ENCODE measurements around the gene NUBPL. TPM values are rescaled to one million over a fixed set of nuclear protein-coding genes. Genes with fewer than 3 reads are reported as not detected.
"Not testable (repeated sequence)": the region's sequence is repeated elsewhere in the genome, so short reads cannot be mapped to it uniquely, and the experiment has no call there.

The NUBPL gene
- total RNA-seq, 2 experiments from 2014 or later: 5.8 to 9.4 TPM

- DNase-seq (no peak), ATAC-seq (ENCODE audit: low read depth) (no peak)
- Mint-ChIP-seq H3K4me3 (no peak overlapping the region), H3K4me1 (no peaks in the 10 kb centered on the region), H3K9me3 (peaks cover 26% of the 10 kb centered on the region), H3K36me3 (peaks cover 6% of the 10 kb centered on the region), H3K27ac (no peak overlapping the region), H3K27me3 (no peaks in the 10 kb centered on the region)
- POLR2A ChIA-PET: no interaction called here
Measured at GRCh38 chr14:31749275-31749674, 188.1 kb downstream of the NUBPL start.

- DNase-seq; H3K36me3 Mint-ChIP-seq; H3K4me3 Mint-ChIP-seq; H3K27ac Mint-ChIP-seq; POLR2A ChIA-PET; H3K27me3 Mint-ChIP-seq; H3K4me1 Mint-ChIP-seq; ATAC-seq (ENCODE audit: low read depth): not testable (repeated sequence)
- H3K9me3 Mint-ChIP-seq: peaks cover 25% of the 10 kb centered on the region
Measured at GRCh38 chr14:31751047-31751446, 189.8 kb downstream of the NUBPL start.

- Mint-ChIP-seq H3K4me3 (no peak overlapping the region), H3K4me1 (no peaks in the 10 kb centered on the region), H3K36me3 (peaks cover 4% of the 10 kb centered on the region), H3K27ac (no peak overlapping the region), H3K27me3 (no peaks in the 10 kb centered on the region), H3K9me3 (peaks cover 23% of the 10 kb centered on the region)
- ATAC-seq (ENCODE audit: low read depth) (no peak), DNase-seq (no peak)
- POLR2A ChIA-PET: no interaction called here
Measured at GRCh38 chr14:31752867-31753661, 191.9 kb downstream of the NUBPL start.

GRCh38 chr14:31758941-31759340 is 197.7 kb downstream of the NUBPL start:
- POLR2A ChIA-PET: no interaction called here

GRCh38 chr14:31760277-31760676 is 199.1 kb downstream of the NUBPL start:
- no peaks in the 10 kb centered on the region for H3K27me3 Mint-ChIP-seq
- no peak for ATAC-seq (ENCODE audit: low read depth)
- DNase-seq: no peak
- POLR2A ChIA-PET: no interaction called here
- H3K36me3 Mint-ChIP-seq: no peaks in the 10 kb centered on the region
- no peak overlapping the region for H3K27ac Mint-ChIP-seq
- no peaks in the 10 kb centered on the region for H3K4me1 Mint-ChIP-seq
- H3K4me3 Mint-ChIP-seq: no peak overlapping the region
- peaks cover 6% of the 10 kb centered on the region for H3K9me3 Mint-ChIP-seq

More at GRCh38 chr14:31758941-31759340, 197.7 kb downstream of the NUBPL start:
- Mint-ChIP-seq H3K36me3 (peaks cover 2% of the 10 kb centered on the region), H3K9me3 (peaks cover 11% of the 10 kb centered on the region), H3K4me3 (no peak overlapping the region), H3K27me3 (no peaks in the 10 kb centered on the region), H3K27ac (no peak overlapping the region), H3K4me1 (no peaks in the 10 kb centered on the region)
- no peak for DNase-seq
- ATAC-seq (ENCODE audit: low read depth): no peak

GRCh38 chr14:31761325-31761724 is 200.1 kb downstream of the NUBPL start:
- peaks cover 5% of the 10 kb centered on the region for H3K9me3 Mint-ChIP-seq

GRCh38 chr14:31763041-31763440 is 201.8 kb downstream of the NUBPL start:
- DNase-seq (no peak), ATAC-seq (ENCODE audit: low read depth) (no peak)
- POLR2A ChIA-PET: no interaction called here
- Mint-ChIP-seq H3K4me1 (no peaks in the 10 kb centered on the region), H3K36me3 (no peaks in the 10 kb centered on the region), H3K9me3 (no peaks in the 10 kb centered on the region), H3K4me3 (no peak overlapping the region), H3K27me3 (no peaks in the 10 kb centered on the region), H3K27ac (no peak overlapping the region)

More at GRCh38 chr14:31761325-31761724, 200.1 kb downstream of the NUBPL start:
- no peak overlapping the region for H3K4me3 Mint-ChIP-seq
- no peak overlapping the region for H3K27ac Mint-ChIP-seq
- no peaks in the 10 kb centered on the region for H3K4me1 Mint-ChIP-seq
- ATAC-seq (ENCODE audit: low read depth) (no peak), DNase-seq (no peak)
- H3K27me3 Mint-ChIP-seq: no peaks in the 10 kb centered on the region
- no peaks in the 10 kb centered on the region for H3K36me3 Mint-ChIP-seq
- POLR2A ChIA-PET: no interaction called here

- Mint-ChIP-seq H3K4me1 (no peaks in the 10 kb centered on the region), H3K9me3 (no peaks in the 10 kb centered on the region), H3K36me3 (no peaks in the 10 kb centered on the region), H3K27me3 (no peaks in the 10 kb centered on the region), H3K27ac (no peak overlapping the region), H3K4me3 (no peak overlapping the region)
- POLR2A ChIA-PET: no interaction called here
- no peak for ATAC-seq (ENCODE audit: low read depth)
- no peak for DNase-seq
Measured at GRCh38 chr14:31766315-31766892, 205.2 kb downstream of the NUBPL start.

- DNase-seq: no peak
- no peak for ATAC-seq (ENCODE audit: low read depth)
- Mint-ChIP-seq H3K27me3 (no peaks in the 10 kb centered on the region), H3K27ac (no peak overlapping the region), H3K36me3 (no peaks in the 10 kb centered on the region), H3K4me1 (no peaks in the 10 kb centered on the region), H3K4me3 (no peak overlapping the region), H3K9me3 (no peaks in the 10 kb centered on the region)
- POLR2A ChIA-PET: no interaction called here
Measured at GRCh38 chr14:31768355-31768754, 207.2 kb downstream of the NUBPL start.

GRCh38 chr14:31770271-31770670 is 209.1 kb downstream of the NUBPL start:
- no peak overlapping the region for H3K4me3 Mint-ChIP-seq
- POLR2A ChIA-PET: no interaction called here
- ATAC-seq (ENCODE audit: low read depth) (no peak), DNase-seq (no peak)
- H3K36me3 Mint-ChIP-seq: no peaks in the 10 kb centered on the region
- no peaks in the 10 kb centered on the region for H3K4me1 Mint-ChIP-seq
- H3K27ac Mint-ChIP-seq: no peak overlapping the region
- no peaks in the 10 kb centered on the region for H3K9me3 Mint-ChIP-seq
- no peaks in the 10 kb centered on the region for H3K27me3 Mint-ChIP-seq

- ATAC-seq (ENCODE audit: low read depth): no peak
- H3K4me1 Mint-ChIP-seq: no peaks in the 10 kb centered on the region
- H3K36me3 Mint-ChIP-seq: no peaks in the 10 kb centered on the region
- H3K4me3 Mint-ChIP-seq: no peak overlapping the region
- H3K27me3 Mint-ChIP-seq: no peaks in the 10 kb centered on the region
- no peaks in the 10 kb centered on the region for H3K9me3 Mint-ChIP-seq
- POLR2A ChIA-PET: no interaction called here
- no peak overlapping the region for H3K27ac Mint-ChIP-seq
- no peak for DNase-seq
Measured at GRCh38 chr14:31774567-31774966, 213.4 kb downstream of the NUBPL start.

GRCh38 chr14:31777312-31777711 is 216.1 kb downstream of the NUBPL start:
- no peaks in the 10 kb centered on the region for H3K27me3 Mint-ChIP-seq
- POLR2A ChIA-PET: no interaction called here

GRCh38 chr14:31781578-31781977 is 220.4 kb downstream of the NUBPL start:
- ATAC-seq (ENCODE audit: low read depth): no peak
- H3K27ac Mint-ChIP-seq: no peak overlapping the region
- no peak overlapping the region for H3K4me3 Mint-ChIP-seq
- H3K4me1 Mint-ChIP-seq: no peaks in the 10 kb centered on the region
- peaks cover 3% of the 10 kb centered on the region for H3K9me3 Mint-ChIP-seq
- H3K27me3 Mint-ChIP-seq: no peaks in the 10 kb centered on the region
- no peaks in the 10 kb centered on the region for H3K36me3 Mint-ChIP-seq
- DNase-seq: no peak
- POLR2A ChIA-PET: no interaction called here

More at GRCh38 chr14:31777312-31777711, 216.1 kb downstream of the NUBPL start:
- ATAC-seq (ENCODE audit: low read depth) (no peak), DNase-seq (no peak)
- Mint-ChIP-seq H3K4me3 (no peak overlapping the region), H3K9me3 (peaks cover 3% of the 10 kb centered on the region), H3K36me3 (no peaks in the 10 kb centered on the region), H3K27ac (no peak overlapping the region), H3K4me1 (no peaks in the 10 kb centered on the region)

- H3K36me3 Mint-ChIP-seq: no peaks in the 10 kb centered on the region
- POLR2A ChIA-PET: no interaction called here
- H3K27me3 Mint-ChIP-seq: no peaks in the 10 kb centered on the region
- DNase-seq: no peak
- ATAC-seq (ENCODE audit: low read depth): no peak
- no peaks in the 10 kb centered on the region for H3K4me1 Mint-ChIP-seq
- H3K27ac Mint-ChIP-seq: no peak overlapping the region
- H3K4me3 Mint-ChIP-seq: no peak overlapping the region
- H3K9me3 Mint-ChIP-seq: peaks cover 5% of the 10 kb centered on the region
Measured at GRCh38 chr14:31785574-31785973, 224.4 kb downstream of the NUBPL start.

All from activated naive CD8-positive, alpha-beta T cell treated with anti-CD3 and anti-CD28 coated beads, Interleukin-2, amount 10 ng/mL, durations not matched to agents 7 days and 5 days (primary cell).